Daoy (cell line): ENCODE measurements around the gene ITPR1. TPM values are rescaled to one million over a fixed set of nuclear protein-coding genes. Genes with fewer than 3 reads are reported as not detected.

Experiments
- DNase-seq: peaks from one replicate; pipeline ENCODE4 v3.0.0-alpha.2; 2015; ENCODE audit warnings: low read depth
- total RNA-seq: library from RNA; depleted of rRNA; stranded (reverse); fragments of >200 nt; shearing (Covaris generic); gene quantifications from 2 replicates; pipeline ENCODE4 v1.2.3, GENCODE V29; 2014

Gene ITPR1
- total RNA-seq, 1 experiment from 2014 or later, result 9.8 TPM

- no peak for DNase-seq
These were observed 14.9 kb upstream of the ITPR1 start for GRCh38 chr3:4478261-4478660.

GRCh38 chr3:4491855-4492207 lies 1.3 kb upstream of the ITPR1 start:
- no peak for DNase-seq

- DNase-seq, result peak; percentile 60
These were observed 737 bp upstream of the ITPR1 start for GRCh38 chr3:4492208-4493013.

- DNase-seq, result peak; percentile 17
These were observed 1.1 kb downstream of the ITPR1 start for GRCh38 chr3:4493941-4494894.

GRCh38 chr3:4494895-4495264 lies 1.7 kb downstream of the ITPR1 start:
- no peak for DNase-seq

- DNase-seq, result no peak
These were observed 2.3 kb downstream of the ITPR1 start for GRCh38 chr3:4495294-4496086.

- DNase-seq, result no peak
These were observed 2.9 kb downstream of the ITPR1 start for GRCh38 chr3:4496087-4496452.

- no peak for DNase-seq
These were observed 4.0 kb downstream of the ITPR1 start for GRCh38 chr3:4497005-4497692.

- no peak for DNase-seq
These were observed 4.7 kb downstream of the ITPR1 start for GRCh38 chr3:4497843-4498324.

- no peak for DNase-seq
These were observed 5.3 kb downstream of the ITPR1 start for GRCh38 chr3:4498446-4498845.

- DNase-seq, result no peak
These were observed 8.3 kb downstream of the ITPR1 start for GRCh38 chr3:4501437-4501836.

- no peak for DNase-seq
These were observed 8.8 kb downstream of the ITPR1 start for GRCh38 chr3:4501927-4502326.

GRCh38 chr3:4503050-4503449 lies 9.9 kb downstream of the ITPR1 start:
- DNase-seq, result no peak

- DNase-seq, result peak; percentile 25
These were observed 11.5 kb downstream of the ITPR1 start for GRCh38 chr3:4504340-4505261.

GRCh38 chr3:4505688-4506558 lies 12.8 kb downstream of the ITPR1 start:
- no peak for DNase-seq

GRCh38 chr3:4506559-4507023 lies 13.4 kb downstream of the ITPR1 start:
- no peak for DNase-seq

GRCh38 chr3:4507024-4507596 lies 14.0 kb downstream of the ITPR1 start:
- no peak for DNase-seq

- DNase-seq, result no peak
These were observed 15.2 kb downstream of the ITPR1 start for GRCh38 chr3:4508048-4508981.
